Ishikawa (cell line): ENCODE measurements around the gene TMEM45A.

Source experiments
- CEBPB ChIP-seq: IDR thresholded peaks from 2 replicates; pipeline ENCODE4 v1.6.1; 2012
- CREB1 ChIP-seq: IDR thresholded peaks from 2 replicates; pipeline ENCODE4 v1.6.1; 2012; ENCODE audit warnings: low read depth
- EGR1 ChIP-seq: IDR thresholded peaks from 2 replicates; pipeline ENCODE4 v1.6.1; 2012
- EP300 ChIP-seq: IDR thresholded peaks from 2 replicates; pipeline ENCODE4 v1.6.1; 2012; ENCODE audit warnings: borderline replicate concordance
- MAX ChIP-seq: IDR thresholded peaks from 2 replicates; pipeline ENCODE4 v1.6.1; 2012
- NFIC ChIP-seq: IDR thresholded peaks from 2 replicates; pipeline ENCODE4 v1.6.1; 2012
- RAD21 ChIP-seq: IDR thresholded peaks from 2 replicates; pipeline ENCODE4 v1.6.1; 2012; ENCODE audit warnings: low read depth
- REST ChIP-seq: IDR thresholded peaks from 2 replicates; pipeline ENCODE4 v1.6.1; 2012; ENCODE audit warnings: low read depth, mild to moderate bottlenecking
- TAF1 ChIP-seq: IDR thresholded peaks from 2 replicates; pipeline ENCODE4 v1.6.1; 2012; ENCODE audit warnings: low read depth, mild to moderate bottlenecking
- TCF12 ChIP-seq: IDR thresholded peaks from 2 replicates; pipeline ENCODE4 v1.6.1; 2012; ENCODE audit warnings: low read depth
- TEAD4 ChIP-seq: IDR thresholded peaks from 2 replicates; pipeline ENCODE4 v1.6.1; 2012
- USF1 ChIP-seq: IDR thresholded peaks from 2 replicates; pipeline ENCODE4 v1.6.1; 2012
- YY1 ChIP-seq: IDR thresholded peaks from 2 replicates; pipeline ENCODE4 v1.6.1; 2012; ENCODE audit warnings: low read depth
- ZBTB7A ChIP-seq: IDR thresholded peaks from 2 replicates; pipeline ENCODE4 v1.6.1; 2012; ENCODE audit warnings: low read depth

GRCh38 chr3:100591411-100591810, 99.0 kb downstream of the TMEM45A start:
- TF ChIP-seq TEAD4: no peak
- TF ChIP-seq USF1: no peak
- no peak for TF ChIP-seq EGR1
- TF ChIP-seq REST: no peak
- no peak for TF ChIP-seq MAX
- no peak for TF ChIP-seq TAF1
- no peak for TF ChIP-seq RAD21
- TF ChIP-seq CEBPB: no peak
- TF ChIP-seq EP300: no peak
- TF ChIP-seq YY1: no peak
- no peak for TF ChIP-seq NFIC
- TF ChIP-seq ZBTB7A: no peak
- no peak for TF ChIP-seq CREB1
- TF ChIP-seq TCF12: no peak
